K562 (cell line): Measurements from ENCODE around the gene EPO. TPM values are rescaled to one million over a fixed set of nuclear protein-coding genes. Genes with fewer than 3 reads are reported as not detected.
A peak's percentile ranks its signal among the peaks of the same experiment; 100 is the strongest.

Experiments used
- BMI1 ChIP-seq: fragments of 150-350 bp; IDR thresholded peaks from 2 replicates; pipeline ENCODE4 v1.6.1; 2014; ENCODE audit warnings: low read length
- CREM ChIP-seq: IDR thresholded peaks from 2 replicates; pipeline ENCODE4 v1.6.1; 2014; ENCODE audit warnings: antibody characterized with exemption, low read depth
- ETV6 ChIP-seq, 3 experiments: fragments of 150-350 bp in 1 of 3; sonication (generic) in 1 of 3; formaldehyde crosslinking in 1 of 3; IDR thresholded peaks; 2 replicates each; pipeline versions ENCODE4 v1.6.1 to v1.8.0; 2014 to 2022; ENCODE audit warnings: borderline replicate concordance in 2 of 3, low read depth in 2 of 3, antibody characterized with exemption in 1 of 3, low read length in 1 of 3, mild to moderate bottlenecking in 1 of 3, missing genetic modification reagents in 1 of 3
- FOXM1 ChIP-seq, 2 experiments: fragments of 450-650 bp in 1 of 2; sonication (generic) in 1 of 2; formaldehyde crosslinking in 1 of 2; IDR thresholded peaks; 2 replicates each; pipeline versions ENCODE4 v1.6.1 to v1.9.0; 2017 to 2022; ENCODE audit warnings: low read depth in 2 of 2, mild to moderate bottlenecking in 2 of 2, missing genetic modification reagents in 1 of 2, moderate library complexity in 1 of 2
- MTA3 ChIP-seq: fragments of 450-650 bp; formaldehyde crosslinking; IDR thresholded peaks from 2 replicates; pipeline ENCODE4 v1.6.1; 2017; ENCODE audit warnings: mild to moderate bottlenecking, borderline replicate concordance
- PHF21A ChIP-seq: fragments of 450-650 bp; IDR thresholded peaks from 2 replicates; pipeline ENCODE4 v1.6.1; 2017; ENCODE audit warnings: low read depth, borderline replicate concordance
- RBM22 ChIP-seq: fragments of 200-400 bp; formaldehyde crosslinking; IDR thresholded peaks from 2 replicates; pipeline ENCODE4 v1.6.1; 2018; ENCODE audit warnings: low read length, low read depth; ENCODE audit not compliant: poor library complexity, severe bottlenecking
- RFX1 ChIP-seq: fragments of 450-650 bp; IDR thresholded peaks from 2 replicates; pipeline ENCODE4 v1.6.1; 2016; ENCODE audit warnings: mild to moderate bottlenecking, moderate library complexity
- SAP30 ChIP-seq: fragments of 200-600 bp; sonication (generic); IDR thresholded peaks from 2 replicates; pipeline ENCODE4 v1.6.1; 2012; ENCODE audit warnings: borderline replicate concordance, low read depth, mild to moderate bottlenecking, moderate library complexity, low read length, control low read depth, inconsistent platforms; ENCODE audit not compliant: insufficient read depth, poor library complexity, severe bottlenecking
- SOX6 ChIP-seq: fragments of 450-650 bp; IDR thresholded peaks from 2 replicates; pipeline ENCODE4 v1.6.1; 2014; ENCODE audit warnings: mild to moderate bottlenecking
- TEAD2 ChIP-seq: fragments of 450-650 bp; IDR thresholded peaks from 2 replicates; pipeline ENCODE4 v1.6.1; 2016; ENCODE audit warnings: missing genetic modification characterization, control low read depth, missing compliant biosample characterization
- polyA plus RNA-seq, 8 experiments: library from polyadenylated mRNA; depleted of rRNA in 4 of 8; stranded (reverse) in 5 of 8; unstranded in 3 of 8; fragments of >200 nt; fragmentation: Nextera tagmentation in 2 of 8; fragmentation: Illumina TruSeq in 1 of 8; extraction: Ambion mirVana in 2 of 8; extraction: Trizol in 1 of 8; gene quantifications; 2 replicates each; pipeline versions ENCODE4 v1.2.1 to v1.2.3, GENCODE V29; 2011 to 2014; ENCODE audit warnings: inconsistent platforms in 1 of 8, missing spikeins in 1 of 8
- total RNA-seq, 7 experiments: library from RNA; depleted of rRNA in 6 of 7; stranded (reverse); fragments of >200 nt in 6 of 7; fragmentation: Illumina TruSeq in 2 of 7; extraction: Trizol in 2 of 7; gene quantifications; 2 replicates each; pipeline versions ENCODE4 v1.2.1 to v1.2.3, GENCODE V29; 2011 to 2021; ENCODE audit warnings: low replicate concordance in 1 of 7
- TF ChIP-seq, protein P1 (sequence below), 2 experiments: fragments of 450-650 bp in 1 of 2; sonication (generic) in 1 of 2; formaldehyde crosslinking in 1 of 2; IDR thresholded peaks; 2 replicates each; pipeline versions ENCODE4 v1.7.1 to v1.9.0; 2016 to 2022; ENCODE audit warnings: inconsistent platforms in 1 of 2, mild to moderate bottlenecking in 1 of 2, missing genetic modification reagents in 1 of 2
- TF ChIP-seq, protein P2 (sequence below): fragments of 250-450 bp; sonication (Bioruptor Pico); IDR thresholded peaks from 2 replicates; pipeline ENCODE4 v1.5.0; 2021; ENCODE audit warnings: mild to moderate bottlenecking, moderate library complexity

Gene EPO
- total and polyA plus RNA-seq, 9 of the 15 experiments (the other 6 are each of a cell fraction or from before 2014, with no cell fraction given), result 0.06 to 0.41 (median 0.07) TPM; not detected in 6

DNA sequence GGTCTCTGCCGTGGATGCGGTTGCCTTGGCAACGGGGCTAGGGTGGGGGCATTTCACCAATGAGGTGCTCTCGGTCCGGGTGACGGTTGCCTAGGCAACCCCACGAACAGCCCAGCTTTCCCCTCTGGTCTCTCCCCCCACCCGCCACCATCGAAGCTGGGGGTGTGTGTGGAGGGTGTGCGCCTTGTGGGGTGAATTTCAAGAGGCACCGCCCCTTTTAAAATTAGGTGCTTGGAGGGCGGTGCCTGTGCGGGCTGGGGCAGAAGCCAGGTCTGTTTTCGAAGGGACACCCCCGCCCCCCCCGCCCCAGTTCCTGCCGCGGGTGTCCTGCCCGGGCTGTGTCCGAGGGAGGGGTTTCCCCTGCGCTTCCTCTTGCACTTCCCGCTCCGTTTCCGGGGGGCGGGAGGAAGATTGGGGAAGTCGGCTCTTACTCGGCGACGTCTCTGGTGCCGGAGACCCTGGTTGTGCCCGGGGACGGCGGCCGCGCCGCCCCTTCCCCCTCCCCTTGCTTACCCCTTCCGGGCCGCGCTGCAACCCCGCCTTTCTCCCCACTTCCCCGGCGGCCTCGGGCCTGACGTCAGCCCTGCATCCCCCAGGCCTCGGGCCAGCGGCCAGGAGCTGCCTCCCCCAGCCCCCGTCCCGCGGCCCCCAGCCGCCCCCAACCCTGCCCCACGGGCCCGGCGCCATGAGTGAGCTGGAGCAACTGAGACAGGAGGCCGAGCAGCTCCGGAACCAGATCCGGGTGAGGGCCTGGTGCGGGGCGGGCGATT, 44.5 kb upstream of the EPO start (continued):
- TF ChIP-seq, protein P1, sequence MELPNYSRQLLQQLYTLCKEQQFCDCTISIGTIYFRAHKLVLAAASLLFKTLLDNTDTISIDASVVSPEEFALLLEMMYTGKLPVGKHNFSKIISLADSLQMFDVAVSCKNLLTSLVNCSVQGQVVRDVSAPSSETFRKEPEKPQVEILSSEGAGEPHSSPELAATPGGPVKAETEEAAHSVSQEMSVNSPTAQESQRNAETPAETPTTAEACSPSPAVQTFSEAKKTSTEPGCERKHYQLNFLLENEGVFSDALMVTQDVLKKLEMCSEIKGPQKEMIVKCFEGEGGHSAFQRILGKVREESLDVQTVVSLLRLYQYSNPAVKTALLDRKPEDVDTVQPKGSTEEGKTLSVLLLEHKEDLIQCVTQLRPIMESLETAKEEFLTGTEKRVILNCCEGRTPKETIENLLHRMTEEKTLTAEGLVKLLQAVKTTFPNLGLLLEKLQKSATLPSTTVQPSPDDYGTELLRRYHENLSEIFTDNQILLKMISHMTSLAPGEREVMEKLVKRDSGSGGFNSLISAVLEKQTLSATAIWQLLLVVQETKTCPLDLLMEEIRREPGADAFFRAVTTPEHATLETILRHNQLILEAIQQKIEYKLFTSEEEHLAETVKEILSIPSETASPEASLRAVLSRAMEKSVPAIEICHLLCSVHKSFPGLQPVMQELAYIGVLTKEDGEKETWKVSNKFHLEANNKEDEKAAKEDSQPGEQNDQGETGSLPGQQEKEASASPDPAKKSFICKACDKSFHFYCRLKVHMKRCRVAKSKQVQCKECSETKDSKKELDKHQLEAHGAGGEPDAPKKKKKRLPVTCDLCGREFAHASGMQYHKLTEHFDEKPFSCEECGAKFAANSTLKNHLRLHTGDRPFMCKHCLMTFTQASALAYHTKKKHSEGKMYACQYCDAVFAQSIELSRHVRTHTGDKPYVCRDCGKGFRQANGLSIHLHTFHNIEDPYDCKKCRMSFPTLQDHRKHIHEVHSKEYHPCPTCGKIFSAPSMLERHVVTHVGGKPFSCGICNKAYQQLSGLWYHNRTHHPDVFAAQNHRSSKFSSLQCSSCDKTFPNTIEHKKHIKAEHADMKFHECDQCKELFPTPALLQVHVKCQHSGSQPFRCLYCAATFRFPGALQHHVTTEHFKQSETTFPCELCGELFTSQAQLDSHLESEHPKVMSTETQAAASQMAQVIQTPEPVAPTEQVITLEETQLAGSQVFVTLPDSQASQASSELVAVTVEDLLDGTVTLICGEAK (IDR thresholded peaks at IDR 0.05), result peak; percentile 80
- TF ChIP-seq, protein P1 (CRISPR knock-in tag; IDR thresholded peaks at IDR 0.05), result no peak
- TF ChIP-seq CREM, result peak; percentile 55; the same call in 1 of the 2 replicates
- TF ChIP-seq, protein P2, sequence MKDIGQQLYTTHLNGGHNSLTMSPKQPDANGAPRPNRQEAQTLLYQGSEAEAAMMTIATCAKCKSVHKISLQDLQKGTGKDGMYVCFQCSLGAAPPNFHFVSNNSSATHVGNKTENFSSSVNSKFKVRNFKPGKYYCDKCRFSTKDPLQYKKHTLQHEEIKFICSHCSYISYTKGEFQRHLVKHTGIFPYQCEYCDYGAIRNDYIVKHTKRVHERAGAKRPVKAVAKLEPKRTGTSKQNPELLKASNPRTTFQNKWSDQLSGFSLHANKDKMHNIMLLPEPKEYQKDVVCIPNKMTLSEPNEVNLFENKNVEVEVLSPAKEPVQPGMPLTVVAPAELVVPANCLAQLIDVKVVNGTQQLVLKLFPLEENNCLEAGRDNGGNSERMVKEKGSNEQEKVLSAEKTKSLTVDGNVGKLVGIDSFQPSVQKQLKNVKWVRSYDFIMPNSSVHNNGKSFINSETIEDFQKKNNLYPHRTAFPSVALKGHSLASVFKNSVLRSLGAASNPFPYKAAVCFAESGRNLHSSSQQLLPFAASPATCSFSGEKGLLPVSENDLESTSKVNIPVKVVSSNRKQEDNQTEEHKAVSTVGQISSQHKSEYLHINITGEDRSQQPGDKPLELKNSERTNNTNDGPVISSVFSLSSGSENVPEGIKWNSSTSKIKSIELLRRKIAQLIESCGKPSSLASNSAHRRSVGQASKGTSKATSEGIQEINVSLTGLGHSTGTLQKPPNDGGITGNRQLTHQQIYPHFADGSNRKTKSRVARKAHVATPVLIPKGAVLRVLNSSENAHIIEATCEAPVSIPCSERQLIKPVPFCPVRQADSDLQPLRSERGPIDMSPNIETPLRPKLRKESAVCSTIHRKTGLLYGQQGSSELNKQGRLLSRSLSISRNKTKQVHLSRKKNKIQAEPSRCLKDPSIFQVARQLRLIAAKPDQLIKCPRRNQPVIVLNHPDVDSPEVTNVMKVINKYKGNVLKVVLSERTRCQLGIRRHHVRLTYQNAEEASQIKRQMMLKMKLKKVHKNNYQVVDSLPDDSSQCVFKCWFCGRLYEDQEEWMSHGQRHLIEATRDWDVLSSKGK (CRISPR knock-in tag), result no peak
- peak; percentile 85 for TF ChIP-seq RBM22
- TF ChIP-seq TEAD2, result no peak
- TF ChIP-seq RFX1, result peak; percentile 97
- peak; percentile 89 for TF ChIP-seq BMI1
- peak; percentile 95 to 98 for TF ChIP-seq ETV6 (IDR thresholded peaks at IDR 0.05; ENCODE audit: borderline replicate concordance in 1 of 2, low read depth in 2 of 2, low read length in 1 of 2)
- TF ChIP-seq ETV6 (CRISPR knock-in tag; IDR thresholded peaks at IDR 0.05; ENCODE audit: borderline replicate concordance), result no peak
- no peak for TF ChIP-seq SOX6
- peak; percentile 42 for TF ChIP-seq SAP30
- peak; percentile 50 for TF ChIP-seq FOXM1 (IDR thresholded peaks at IDR 0.05; ENCODE audit: low read depth)
- no peak for TF ChIP-seq FOXM1 (CRISPR knock-in tag; IDR thresholded peaks at IDR 0.05; ENCODE audit: low read depth)
- no peak for TF ChIP-seq PHF21A
- TF ChIP-seq MTA3, result no peak
